Ascending aorta (tissue), 2 donors: ENCODE data around the gene OBP2A. TPM values are rescaled to one million over a fixed set of nuclear protein-coding genes. Genes with fewer than 3 reads are reported as not detected.

Source experiments
- DNase-seq, 2 donors: peaks; one replicate each; pipeline ENCODE4 v3.0.0-alpha.2; 2019; ENCODE audit warnings: low spot score in 2 of 2
- H3K27ac ChIP-seq, 2 donors: fragments of 200-600 bp; sonication (generic); one replicate each; pipeline ENCODE4 v1.5.1; 2016 to 2017; ENCODE audit warnings: mild to moderate bottlenecking in 1 of 2
- H3K27me3 ChIP-seq: fragments of 200-600 bp; sonication (generic); one replicate; pipeline ENCODE4 v1.5.1; 2017
- H3K36me3 ChIP-seq, 2 donors: fragments of 200-600 bp; sonication (generic); one replicate each; pipeline ENCODE4 v1.5.1; 2016
- H3K4me1 ChIP-seq, 2 donors: fragments of 200-600 bp; sonication (generic); one replicate each; pipeline ENCODE4 v1.5.1; 2016 to 2017; ENCODE audit warnings: mild to moderate bottlenecking in 1 of 2
- H3K4me3 ChIP-seq, 2 donors: fragments of 200-600 bp; sonication (generic); one replicate each; pipeline ENCODE4 v1.5.1; 2016 to 2017; ENCODE audit warnings: mild to moderate bottlenecking in 1 of 2
- H3K9me3 ChIP-seq, 2 donors: fragments of 200-600 bp; sonication (generic); one replicate each; pipeline ENCODE4 v1.5.1; 2016
- intact Hi-C: fragments of 100-400 bp; cut with DNase I; formaldehyde crosslinking; loops from one replicate; pipeline ENCODE4 v1.15.1; 2023
- total RNA-seq: library from RNA; depleted of rRNA; stranded (reverse); fragments of >200 nt; gene quantifications from one replicate; pipeline ENCODE4 v1.1.0, GENCODE V29; 2016
- TF ChIP-seq, protein P1 (sequence below), 3 experiments: fragments of 200-600 bp in 2 of 3; fragments of 450-650 bp in 1 of 3; sonication (generic) in 2 of 3; IDR thresholded peaks; one replicate each; pipeline ENCODE4 v1.5.1; 2016 to 2019; ENCODE audit warnings: antibody characterized with exemption in 3 of 3, mild to moderate bottlenecking in 1 of 3, moderate library complexity in 1 of 3

The OBP2A gene
- total RNA-seq, 1 donor from 2014 or later = not detected

DNA sequence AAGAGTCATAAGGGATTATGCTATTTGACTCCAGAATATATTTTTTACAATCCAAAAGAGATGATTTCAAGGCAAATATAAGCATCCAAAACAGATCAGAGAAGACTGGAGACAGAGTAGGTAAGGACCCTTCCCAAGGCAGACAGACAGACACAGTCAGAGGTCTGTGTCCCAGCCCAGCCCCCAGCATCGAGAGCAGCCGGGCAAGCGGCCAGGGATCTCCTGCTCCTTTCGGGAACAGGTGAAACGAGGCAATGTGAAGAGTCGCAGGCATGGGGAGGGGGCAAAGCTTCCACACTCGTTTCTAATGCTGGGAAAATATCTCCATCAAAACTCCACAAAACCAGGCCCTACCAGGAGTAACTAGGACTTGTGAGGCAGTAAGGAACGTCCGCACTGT, 21.4 kb downstream of the OBP2A start:
- TF ChIP-seq, protein P1, sequence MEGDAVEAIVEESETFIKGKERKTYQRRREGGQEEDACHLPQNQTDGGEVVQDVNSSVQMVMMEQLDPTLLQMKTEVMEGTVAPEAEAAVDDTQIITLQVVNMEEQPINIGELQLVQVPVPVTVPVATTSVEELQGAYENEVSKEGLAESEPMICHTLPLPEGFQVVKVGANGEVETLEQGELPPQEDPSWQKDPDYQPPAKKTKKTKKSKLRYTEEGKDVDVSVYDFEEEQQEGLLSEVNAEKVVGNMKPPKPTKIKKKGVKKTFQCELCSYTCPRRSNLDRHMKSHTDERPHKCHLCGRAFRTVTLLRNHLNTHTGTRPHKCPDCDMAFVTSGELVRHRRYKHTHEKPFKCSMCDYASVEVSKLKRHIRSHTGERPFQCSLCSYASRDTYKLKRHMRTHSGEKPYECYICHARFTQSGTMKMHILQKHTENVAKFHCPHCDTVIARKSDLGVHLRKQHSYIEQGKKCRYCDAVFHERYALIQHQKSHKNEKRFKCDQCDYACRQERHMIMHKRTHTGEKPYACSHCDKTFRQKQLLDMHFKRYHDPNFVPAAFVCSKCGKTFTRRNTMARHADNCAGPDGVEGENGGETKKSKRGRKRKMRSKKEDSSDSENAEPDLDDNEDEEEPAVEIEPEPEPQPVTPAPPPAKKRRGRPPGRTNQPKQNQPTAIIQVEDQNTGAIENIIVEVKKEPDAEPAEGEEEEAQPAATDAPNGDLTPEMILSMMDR (IDR thresholded peaks at IDR 0.05) = no peak
- no peak overlapping the region for H3K27ac ChIP-seq
- no peaks in the 10 kb centered on the region for H3K27me3 ChIP-seq
- no peak for DNase-seq
- no peaks in the 10 kb centered on the region for H3K36me3 ChIP-seq
- H3K4me3 ChIP-seq = no peak overlapping the region
- no peaks in the 10 kb centered on the region for H3K9me3 ChIP-seq
- H3K4me1 ChIP-seq = no peaks in the 10 kb centered on the region
- intact Hi-C loops = no loop called here

DNA sequence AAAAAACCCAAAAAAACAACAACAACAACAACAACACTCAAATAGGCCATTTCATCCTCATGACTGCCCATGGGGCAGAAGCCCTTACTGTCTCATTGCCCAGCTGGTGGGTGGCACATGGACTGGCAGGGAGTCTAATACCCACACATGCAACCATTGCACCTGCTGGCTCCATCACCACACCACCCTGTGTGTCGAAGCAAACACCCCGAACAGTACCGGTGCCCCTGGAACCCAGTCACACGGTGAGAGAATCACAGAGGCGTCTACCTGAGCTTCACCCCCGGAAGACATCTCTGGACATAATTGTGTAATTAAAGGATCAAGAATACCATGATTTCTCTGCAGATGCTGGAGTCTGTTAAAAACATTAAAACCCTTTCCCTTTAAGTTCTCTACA, 22.1 kb downstream of the OBP2A start:
- H3K4me3 ChIP-seq = no peak overlapping the region
- no peaks in the 10 kb centered on the region for H3K27me3 ChIP-seq
- H3K27ac ChIP-seq = no peak overlapping the region
- TF ChIP-seq, protein P1 (IDR thresholded peaks at IDR 0.05) = no peak
- intact Hi-C loops = no loop called here
- DNase-seq = no peak
- no peaks in the 10 kb centered on the region for H3K36me3 ChIP-seq
- no peaks in the 10 kb centered on the region for H3K9me3 ChIP-seq
- H3K4me1 ChIP-seq = no peaks in the 10 kb centered on the region

DNA sequence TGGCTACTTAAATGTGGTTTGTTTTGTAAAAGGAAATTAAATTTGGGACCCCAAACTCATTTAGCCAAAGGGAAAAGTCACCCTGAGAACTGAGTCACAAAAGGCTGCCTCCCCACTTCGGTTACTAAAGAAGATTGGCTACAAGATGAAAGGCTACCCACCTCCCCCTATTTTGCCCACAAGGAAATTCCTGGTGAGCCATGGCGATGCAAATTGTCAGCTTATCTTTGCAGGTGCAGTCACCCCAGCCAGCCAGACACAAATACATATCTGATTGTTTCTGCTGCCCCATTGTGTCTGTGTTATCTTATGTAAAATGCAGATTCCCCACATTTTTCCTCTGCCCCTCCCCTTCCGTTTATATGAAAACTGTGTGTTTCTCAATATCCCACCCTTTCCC, 24.5 kb downstream of the OBP2A start:
- H3K27ac ChIP-seq = no peak overlapping the region
- H3K9me3 ChIP-seq = no peaks in the 10 kb centered on the region
- H3K4me3 ChIP-seq = no peak overlapping the region
- TF ChIP-seq, protein P1 (IDR thresholded peaks at IDR 0.05) = no peak
- intact Hi-C loops = no loop called here
- H3K27me3 ChIP-seq = no peaks in the 10 kb centered on the region
- no peaks in the 10 kb centered on the region for H3K4me1 ChIP-seq
- DNase-seq = no peak
- H3K36me3 ChIP-seq = no peaks in the 10 kb centered on the region

DNA sequence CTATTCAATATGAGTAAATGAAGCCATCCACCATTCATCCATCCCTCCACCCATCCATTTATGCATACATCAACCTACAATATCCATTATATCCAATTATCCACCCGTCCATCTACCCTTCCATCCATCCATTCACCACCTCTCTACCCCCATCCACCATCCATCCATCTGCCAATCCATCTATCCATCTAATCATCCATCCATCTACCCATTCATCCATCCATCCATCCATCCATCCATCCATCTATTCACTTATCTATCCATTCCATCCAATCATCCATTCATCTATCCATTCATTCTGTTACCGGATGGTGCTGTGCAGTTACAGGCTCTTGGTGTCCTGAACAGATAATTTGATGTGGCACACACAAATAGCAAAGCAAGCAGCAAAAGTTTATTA, 26.3 kb downstream of the OBP2A start:
- Histone ChIP-seq H3K4me1 (no peaks in the 10 kb centered on the region), H3K9me3 (no peaks in the 10 kb centered on the region), H3K27ac (no peak overlapping the region), H3K4me3 (no peak overlapping the region), H3K27me3 (no peaks in the 10 kb centered on the region), H3K36me3 (no peaks in the 10 kb centered on the region)
- no peak for DNase-seq
- intact Hi-C loops = no loop called here
- TF ChIP-seq, protein P1 (IDR thresholded peaks at IDR 0.05) = no peak

DNA sequence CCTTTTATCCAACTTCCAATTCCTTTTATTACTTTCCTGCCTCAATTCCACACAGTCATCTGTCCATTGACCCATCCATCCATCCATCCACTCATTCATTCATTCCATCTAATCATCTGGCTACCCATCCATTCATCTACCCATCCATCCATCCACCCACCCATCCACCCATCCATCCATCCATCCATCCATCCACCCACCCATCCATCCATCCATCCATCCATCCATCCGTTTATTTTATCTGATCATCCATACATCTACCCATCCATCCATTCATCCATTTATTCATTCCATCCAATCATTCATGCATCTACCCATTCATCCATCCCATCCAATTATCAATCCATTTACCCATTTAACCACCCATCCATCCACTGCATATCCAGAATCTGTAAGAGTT, 27.2 kb downstream of the OBP2A start:
- Histone ChIP-seq H3K4me3 (no peak overlapping the region), H3K27ac (no peak overlapping the region), H3K36me3 (no peaks in the 10 kb centered on the region), H3K4me1 (no peaks in the 10 kb centered on the region), H3K9me3 (no peaks in the 10 kb centered on the region), H3K27me3 (no peaks in the 10 kb centered on the region)
- TF ChIP-seq, protein P1 (IDR thresholded peaks at IDR 0.05) = no peak
- no peak for DNase-seq
- intact Hi-C loops = no loop called here

DNA sequence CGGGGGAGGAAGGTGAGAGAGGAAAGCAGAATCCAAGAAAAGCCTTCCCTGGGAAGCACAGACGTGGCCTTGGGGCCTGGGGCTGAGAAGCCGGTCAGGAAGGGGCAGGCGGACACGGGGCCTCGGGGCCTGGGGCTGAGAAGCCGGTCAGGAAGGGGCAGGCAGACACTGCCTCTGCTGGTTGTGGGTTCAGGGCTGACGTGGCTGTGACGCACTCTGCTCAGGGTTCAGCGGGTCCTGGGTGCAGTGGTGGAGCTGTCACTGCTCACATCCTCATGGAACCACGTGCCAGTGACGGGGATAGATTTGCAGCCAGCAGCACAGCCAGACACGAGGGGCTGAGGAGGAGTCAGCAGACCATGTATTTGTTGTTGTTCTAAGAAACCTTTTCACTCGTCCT, 28.4 kb downstream of the OBP2A start:
- no peak overlapping the region for H3K4me3 ChIP-seq
- H3K36me3 ChIP-seq = no peaks in the 10 kb centered on the region
- H3K9me3 ChIP-seq = no peaks in the 10 kb centered on the region
- intact Hi-C loops = no loop called here
- TF ChIP-seq, protein P1 (IDR thresholded peaks at IDR 0.05) = no peak
- no peaks in the 10 kb centered on the region for H3K27me3 ChIP-seq
- H3K27ac ChIP-seq = no peak overlapping the region
- DNase-seq = no peak
- H3K4me1 ChIP-seq = no peaks in the 10 kb centered on the region
